HG02884 (cell line): ENCODE measurements around the gene SNRNP25.

ENCODE experiments used
- ATAC-seq: cut with Tn5 transposase; IDR thresholded peaks from one replicate; pipeline ENCODE4 v1.9.1; 2021; ENCODE audit warnings: mild to moderate bottlenecking, moderate library complexity; ENCODE audit not compliant: unreplicated experiment

The SNRNP25 gene

GRCh38 chr16:100989-101388, 47.4 kb downstream of the SNRNP25 start:
- ATAC-seq, result no peak

GRCh38 chr16:101586-101985, 48.0 kb downstream of the SNRNP25 start:
- ATAC-seq, result no peak

- ATAC-seq, result no peak
Observed at GRCh38 chr16:102060-102855, 48.6 kb downstream of the SNRNP25 start.

GRCh38 chr16:104355-104754, 50.7 kb downstream of the SNRNP25 start:
- no peak for ATAC-seq

GRCh38 chr16:104928-105327, 51.3 kb downstream of the SNRNP25 start:
- no peak for ATAC-seq

GRCh38 chr16:105521-105920, 51.9 kb downstream of the SNRNP25 start:
- no peak for ATAC-seq

- ATAC-seq, result no peak
Observed at GRCh38 chr16:106623-107324, 53.1 kb downstream of the SNRNP25 start.
